Skeletal muscle satellite cell (primary cell): ENCODE results near the gene TJP3.
"Not testable (repeated sequence)": the region's sequence is repeated elsewhere in the genome, so short reads cannot be mapped to it uniquely, and the experiment has no call there.

Experiments
- H3K27me3 ChIP-seq: 2 replicates; pipeline ENCODE4 v1.7.0; 2013; ENCODE audit warnings: low read length; ENCODE audit not compliant: control insufficient read depth, insufficient read depth
- H3K36me3 ChIP-seq: 2 replicates; pipeline ENCODE4 v1.7.0; 2013; ENCODE audit warnings: mild to moderate bottlenecking, control low read depth, low read length; ENCODE audit not compliant: insufficient read depth
- H3K4me1 ChIP-seq: 2 replicates; pipeline ENCODE4 v1.7.0; 2013; ENCODE audit warnings: low read length; ENCODE audit not compliant: control insufficient read depth, insufficient read depth
- H3K4me2 ChIP-seq: 2 replicates; pipeline ENCODE4 v1.7.0; 2013; ENCODE audit warnings: mild to moderate bottlenecking, low read length
- H3K4me3 ChIP-seq: 2 replicates; pipeline ENCODE4 v1.7.0; 2013; ENCODE audit warnings: low read length
- H3K9ac ChIP-seq: 2 replicates; pipeline ENCODE4 v1.7.0; 2013; ENCODE audit warnings: mild to moderate bottlenecking, low read depth, low read length, moderate library complexity
- H3K9me3 ChIP-seq: replicated peaks from 2 replicates; pipeline ENCODE4 v1.7.0; 2013; ENCODE audit warnings: mild to moderate bottlenecking, control low read depth, low read length

Gene TJP3

DNA sequence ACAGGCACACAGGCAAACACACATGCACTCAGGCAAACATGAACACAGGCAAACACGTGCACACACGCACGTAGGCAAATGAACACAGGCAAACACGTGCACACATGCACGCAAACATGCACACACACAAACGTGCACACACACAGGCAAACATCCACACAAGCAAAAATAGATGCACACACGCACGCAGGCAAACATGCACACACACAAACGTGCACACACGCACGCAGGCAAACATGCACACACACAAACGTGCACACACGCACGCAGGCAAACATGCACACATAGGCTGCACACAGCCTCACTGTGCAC lies 41.7 kb upstream of the TJP3 start:
- H3K9ac ChIP-seq, H3K27me3 ChIP-seq, H3K4me3 ChIP-seq, H3K4me2 ChIP-seq, H3K9me3 ChIP-seq: not testable (repeated sequence)
- H3K36me3 ChIP-seq: peaks cover 24% of the 10 kb centered on the region
- H3K4me1 ChIP-seq: peaks cover 25% of the 10 kb centered on the region

DNA sequence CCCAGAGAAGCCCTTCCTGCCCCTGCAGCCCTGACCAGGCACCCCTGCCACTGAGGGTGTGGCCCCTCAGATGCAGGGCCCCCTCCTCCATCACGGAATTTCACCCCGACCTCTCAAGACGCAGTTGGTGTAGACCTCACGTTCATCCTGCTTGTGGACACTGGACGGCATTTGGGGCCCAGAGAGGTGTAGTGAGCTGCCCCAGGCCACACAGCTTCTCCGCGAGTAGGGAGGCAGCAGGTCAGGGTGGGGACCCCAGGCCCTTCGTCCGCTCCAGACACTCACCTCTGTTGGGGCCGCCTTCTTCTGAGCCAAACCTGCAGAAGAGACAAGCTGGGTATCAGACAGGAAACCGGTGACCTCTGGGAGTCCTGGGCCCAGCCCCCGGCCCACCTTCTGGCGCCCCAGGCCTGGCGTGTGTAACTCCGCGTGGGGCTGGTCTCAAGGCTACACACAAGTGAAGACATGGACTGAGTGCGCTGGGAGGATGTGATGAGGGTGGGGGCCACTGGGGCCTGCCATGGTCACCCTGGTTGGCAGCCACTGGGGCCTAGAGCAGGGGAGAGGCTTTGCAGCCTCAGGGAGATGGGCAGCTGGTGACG lies 41.0 kb upstream of the TJP3 start:
- H3K4me2 ChIP-seq: no peak overlapping the region
- H3K9me3 ChIP-seq: no peaks in the 10 kb centered on the region
- no peaks in the 10 kb centered on the region for H3K27me3 ChIP-seq
- H3K4me1 ChIP-seq: peaks cover 31% of the 10 kb centered on the region
- H3K4me3 ChIP-seq: no peak overlapping the region
- peaks cover 21% of the 10 kb centered on the region for H3K36me3 ChIP-seq
- H3K9ac ChIP-seq: no peak overlapping the region

DNA sequence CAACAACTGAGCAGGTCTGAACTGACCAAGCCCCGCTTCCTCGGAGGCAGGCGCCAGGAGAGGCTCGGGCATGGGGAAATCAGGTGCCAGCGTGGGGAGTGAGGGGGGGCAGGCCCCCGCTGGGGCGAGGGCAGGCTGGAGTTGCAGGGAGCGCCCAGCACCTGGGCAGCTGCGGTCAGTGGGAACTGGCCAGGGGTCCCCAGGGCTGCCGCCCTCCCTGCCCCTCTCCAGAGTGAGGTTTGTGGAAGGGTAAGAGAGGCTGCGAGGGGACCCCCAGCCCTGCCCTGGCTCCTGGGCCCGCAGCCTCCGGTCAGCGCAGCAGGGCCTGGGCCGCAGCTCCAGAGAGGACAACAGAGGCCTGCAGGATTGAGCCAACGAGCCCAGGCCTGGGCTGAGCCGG lies 40.4 kb upstream of the TJP3 start:
- H3K9ac ChIP-seq: no peak overlapping the region

DNA sequence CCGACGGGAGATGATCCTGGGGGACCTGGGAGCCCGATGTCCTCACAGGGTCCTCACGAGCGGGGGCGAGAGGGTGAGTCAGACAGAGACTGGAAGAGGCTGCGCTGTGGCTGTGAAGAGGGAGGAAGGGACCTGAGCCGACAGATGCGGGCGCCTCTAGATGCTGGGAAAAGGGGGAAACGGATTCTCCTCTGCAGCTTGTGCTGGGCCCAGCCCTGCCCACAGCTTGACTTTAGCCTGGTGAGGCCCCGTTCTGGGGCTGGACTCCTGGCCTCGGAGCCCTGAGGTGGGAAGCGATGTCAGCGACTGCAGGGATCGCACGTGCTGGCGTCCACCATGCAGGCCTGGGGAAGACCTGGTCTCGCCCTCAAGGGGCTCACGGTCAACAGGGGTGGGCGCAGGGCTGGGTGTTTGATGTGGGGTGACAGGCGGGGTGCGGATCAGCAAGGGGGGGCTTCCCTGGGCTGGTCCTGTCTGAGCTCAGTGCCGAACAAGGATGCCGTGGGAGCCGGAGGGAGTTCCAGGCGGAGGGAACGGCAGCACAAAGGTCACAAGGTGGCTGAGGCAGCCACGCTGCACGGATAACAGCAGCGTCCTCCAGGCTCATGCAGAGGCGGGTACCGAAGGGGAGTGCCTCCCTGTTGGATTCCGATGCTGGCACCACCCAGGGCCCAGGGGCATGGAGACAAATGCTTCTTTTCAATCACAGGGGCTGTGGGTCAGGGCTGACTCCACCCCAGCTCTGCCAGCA lies 39.7 kb upstream of the TJP3 start:
- Histone ChIP-seq H3K4me2 (no peak overlapping the region), H3K4me1 (peaks cover 36% of the 10 kb centered on the region), H3K9me3 (no peaks in the 10 kb centered on the region), H3K36me3 (peaks cover 16% of the 10 kb centered on the region), H3K9ac (no peak overlapping the region), H3K27me3 (no peaks in the 10 kb centered on the region), H3K4me3 (no peak overlapping the region)

More for the DNA sequence above, 40.4 kb upstream of the TJP3 start:
- Histone ChIP-seq H3K4me3 (no peak overlapping the region), H3K27me3 (no peaks in the 10 kb centered on the region), H3K36me3 (peaks cover 21% of the 10 kb centered on the region), H3K4me2 (no peak overlapping the region), H3K9me3 (no peaks in the 10 kb centered on the region), H3K4me1 (peaks cover 36% of the 10 kb centered on the region)

DNA sequence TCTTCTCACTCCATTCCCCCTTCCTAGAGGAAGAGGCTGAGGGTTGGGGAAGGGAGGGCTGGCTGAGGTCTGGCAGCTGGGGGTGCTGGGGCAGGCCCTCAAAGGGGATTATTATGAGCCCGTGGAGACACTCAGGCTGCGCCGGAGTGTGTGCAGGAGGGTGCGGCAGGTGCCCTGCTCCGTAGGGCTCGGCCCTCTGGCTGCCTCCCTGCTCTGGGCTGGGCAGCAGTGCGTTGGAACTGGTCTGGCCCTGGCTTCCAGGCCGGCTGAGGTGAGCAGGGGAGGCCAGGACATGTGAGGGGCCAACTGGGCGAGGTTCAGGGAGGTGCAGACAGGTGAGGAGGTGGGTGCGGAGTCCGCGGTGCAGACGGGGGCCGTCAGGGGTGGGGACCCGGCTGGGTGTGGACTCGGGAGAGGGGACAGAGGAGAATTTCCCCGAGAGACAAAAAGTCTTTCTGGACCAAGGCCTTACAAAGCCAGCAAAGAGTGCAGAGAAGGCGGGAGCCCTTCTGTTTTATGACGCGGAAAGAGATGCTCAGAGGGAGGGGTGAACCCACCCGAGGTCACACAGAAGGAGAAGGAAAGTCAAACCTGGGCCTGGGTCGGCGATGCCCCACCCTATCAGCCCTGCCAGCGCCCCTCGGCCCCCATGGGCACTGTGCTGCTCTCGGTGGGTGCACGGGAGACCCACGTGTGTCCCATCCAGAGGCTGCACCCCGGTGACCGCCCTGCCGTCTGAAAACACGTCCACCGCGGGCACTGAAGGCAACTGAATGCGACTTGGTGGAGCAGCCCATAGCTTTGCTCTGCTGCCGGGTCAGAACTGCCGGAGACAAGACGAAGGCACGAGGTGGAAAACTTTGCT lies 38.9 kb upstream of the TJP3 start:
- Histone ChIP-seq H3K27me3 (no peaks in the 10 kb centered on the region), H3K4me2 (no peak overlapping the region), H3K4me1 (peaks cover 36% of the 10 kb centered on the region), H3K4me3 (no peak overlapping the region), H3K36me3 (peaks cover 8% of the 10 kb centered on the region), H3K9me3 (no peaks in the 10 kb centered on the region), H3K9ac (no peak overlapping the region)

DNA sequence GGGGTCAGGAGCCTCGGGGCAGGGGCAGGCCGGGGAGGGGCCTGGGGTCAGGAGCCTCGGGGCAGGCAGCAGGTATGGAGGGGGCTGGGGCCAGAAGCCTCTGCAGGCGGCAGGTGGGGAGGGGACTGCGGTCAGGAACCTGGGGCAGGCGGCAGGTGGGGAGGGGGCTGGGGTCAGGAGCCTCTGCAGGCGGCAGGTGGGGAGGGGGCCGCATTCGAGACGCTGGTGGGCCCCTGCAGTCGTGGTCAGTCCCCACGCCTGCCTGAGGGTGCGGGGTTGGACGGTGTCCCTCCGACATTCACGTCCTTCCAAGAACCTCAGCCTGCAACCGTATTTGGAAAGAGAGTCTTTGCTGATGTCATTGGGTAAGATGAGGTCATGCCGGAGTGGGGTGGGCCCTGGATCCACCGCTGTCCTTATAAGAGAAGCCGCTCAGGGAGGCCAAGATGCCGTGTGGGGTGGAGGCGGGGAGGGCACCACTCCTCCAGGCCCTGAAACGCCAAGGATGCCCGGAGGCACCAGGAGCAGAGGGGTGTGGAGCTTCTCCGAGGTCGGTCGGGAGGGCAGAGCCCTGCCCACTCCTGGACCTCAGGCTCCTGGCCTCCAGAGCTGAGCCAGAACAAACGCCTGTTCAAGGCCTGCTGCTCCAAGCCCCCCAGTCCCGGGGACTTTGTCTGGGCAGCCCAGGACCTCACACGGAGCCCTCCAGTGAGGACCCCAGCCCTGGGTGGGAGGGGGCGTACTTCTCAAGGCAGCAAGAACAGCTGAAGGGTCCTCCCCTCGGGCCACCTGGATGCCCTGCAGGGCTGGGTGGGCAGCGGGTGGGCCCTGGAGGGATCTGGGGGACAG lies 38.0 kb upstream of the TJP3 start:
- H3K36me3 ChIP-seq: peaks cover 3% of the 10 kb centered on the region
- peak overlapping the region; percentile 79 for H3K9ac ChIP-seq
- peak overlapping the region; percentile 55 for H3K4me3 ChIP-seq
- no peaks in the 10 kb centered on the region for H3K27me3 ChIP-seq
- H3K9me3 ChIP-seq: no peaks in the 10 kb centered on the region
- H3K4me2 ChIP-seq: peak overlapping the region; percentile 77
- H3K4me1 ChIP-seq: peaks cover 33% of the 10 kb centered on the region

DNA sequence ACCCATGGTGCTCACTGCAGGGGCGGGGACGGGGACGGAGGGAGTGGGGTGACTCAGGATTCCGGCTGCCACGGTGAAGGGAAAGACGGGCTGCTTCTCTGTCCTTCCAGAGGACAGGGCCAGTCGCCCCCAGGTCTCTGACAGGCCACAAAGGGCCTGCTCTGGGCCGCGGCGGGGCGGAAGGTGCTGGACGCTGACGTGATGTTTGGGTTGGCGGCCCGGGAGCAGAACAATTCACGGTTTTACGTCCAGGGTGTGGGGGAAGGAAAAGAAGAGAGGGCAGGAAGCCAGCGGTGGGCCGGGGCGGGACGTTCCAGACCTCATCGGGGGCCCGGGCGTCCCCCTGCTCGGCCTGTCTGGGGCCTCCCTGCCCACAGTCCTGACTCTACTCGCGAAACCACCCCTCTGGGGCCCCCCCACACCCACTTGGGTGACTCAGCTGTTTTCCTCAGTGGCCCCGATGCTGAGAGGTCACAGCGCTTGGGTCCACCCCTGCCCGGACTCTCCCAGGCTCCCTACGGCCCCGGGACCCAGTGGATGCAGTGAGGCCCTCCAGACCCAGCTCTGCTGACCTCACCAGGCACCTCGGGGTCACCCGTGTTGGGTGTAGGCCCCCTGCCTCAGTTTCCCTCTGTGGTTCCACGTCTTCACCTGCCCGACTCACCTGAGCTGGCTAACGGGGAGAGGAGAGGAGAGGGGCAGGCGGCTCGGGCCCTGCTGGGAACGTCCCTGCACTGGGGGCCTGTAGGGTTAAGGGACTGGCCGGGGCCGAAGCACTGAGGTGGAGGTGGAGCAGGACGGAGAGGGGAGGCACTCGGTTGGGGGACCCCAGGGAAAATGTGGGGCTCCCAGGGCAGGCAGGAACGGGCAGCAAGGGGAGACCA lies 37.1 kb upstream of the TJP3 start:
- Histone ChIP-seq H3K4me3 (peak overlapping the region; percentile 55), H3K27me3 (no peaks in the 10 kb centered on the region), H3K9ac (peak overlapping the region; percentile 79), H3K36me3 (peaks cover 2% of the 10 kb centered on the region), H3K9me3 (no peaks in the 10 kb centered on the region), H3K4me2 (peak overlapping the region; percentile 77), H3K4me1 (peaks cover 27% of the 10 kb centered on the region)

DNA sequence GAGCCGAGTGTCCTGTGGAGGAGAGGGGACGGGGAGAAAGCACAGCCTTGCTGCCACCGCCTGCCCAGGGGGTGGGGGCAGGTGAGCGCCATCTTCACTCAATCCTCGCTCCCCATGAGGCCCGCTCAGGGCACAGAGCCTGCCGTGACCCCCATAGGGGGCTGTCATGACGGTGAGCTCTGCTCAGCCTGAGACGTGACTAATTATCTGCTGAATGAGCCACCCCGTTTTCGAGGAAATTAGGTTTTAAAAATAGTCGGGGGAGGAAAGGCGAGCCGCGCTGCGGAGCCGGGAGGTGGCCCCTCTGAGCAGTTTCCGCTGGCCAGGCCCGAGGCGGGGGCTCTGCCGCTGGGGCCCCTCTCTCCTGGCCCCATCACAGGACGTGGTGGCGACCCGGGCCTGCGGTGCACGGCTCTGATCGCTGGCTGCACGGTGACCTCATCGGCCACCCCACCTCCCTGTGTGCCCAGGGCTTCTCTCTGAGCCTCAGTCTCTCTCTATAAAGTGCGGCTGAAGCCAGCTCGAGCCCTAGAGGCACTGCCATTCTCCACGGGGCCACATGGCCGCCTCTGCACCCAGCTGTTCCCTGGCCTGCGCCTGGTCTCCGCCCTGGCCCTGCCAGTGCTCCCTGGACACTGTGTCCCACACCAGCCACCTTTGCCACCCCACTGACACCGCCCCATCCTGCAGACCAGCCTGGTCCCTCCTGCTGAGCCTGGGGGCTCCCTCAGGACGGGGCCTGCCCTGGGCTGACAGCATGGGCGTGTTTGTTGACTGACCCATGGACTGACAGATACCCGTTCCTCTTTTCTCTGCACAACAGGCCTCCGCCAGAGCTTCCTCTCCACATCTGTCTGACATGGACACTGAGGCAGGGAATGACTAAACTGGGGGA lies 36.3 kb upstream of the TJP3 start:
- H3K4me1 ChIP-seq: peaks cover 27% of the 10 kb centered on the region
- peak overlapping the region; percentile 79 for H3K9ac ChIP-seq
- H3K4me2 ChIP-seq: peak overlapping the region; percentile 77
- no peaks in the 10 kb centered on the region for H3K27me3 ChIP-seq
- H3K4me3 ChIP-seq: peak overlapping the region; percentile 55
- no peaks in the 10 kb centered on the region for H3K36me3 ChIP-seq
- no peaks in the 10 kb centered on the region for H3K9me3 ChIP-seq

DNA sequence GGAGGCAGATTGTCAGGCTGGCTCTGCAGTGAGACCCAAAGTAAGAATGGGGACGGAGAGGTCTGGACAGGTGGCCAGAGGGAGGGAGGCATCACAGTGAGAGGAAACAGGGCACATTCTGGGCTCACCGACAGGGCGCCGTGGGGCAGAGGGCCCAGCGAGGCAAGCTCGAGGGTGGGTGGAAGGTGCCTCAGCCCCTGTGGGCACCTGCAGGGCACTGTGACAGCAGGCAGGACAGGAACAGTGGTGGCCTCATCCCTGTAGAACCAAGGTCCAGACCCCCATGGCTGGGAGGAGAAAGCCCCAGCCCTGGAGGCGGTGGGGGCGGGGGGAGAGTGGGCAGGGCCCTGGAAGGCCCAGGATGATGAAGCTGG lies 35.6 kb upstream of the TJP3 start:
- H3K4me2 ChIP-seq: no peak overlapping the region
- H3K9me3 ChIP-seq: no peaks in the 10 kb centered on the region
- no peaks in the 10 kb centered on the region for H3K36me3 ChIP-seq
- no peak overlapping the region for H3K4me3 ChIP-seq
- H3K4me1 ChIP-seq: peaks cover 27% of the 10 kb centered on the region
- H3K9ac ChIP-seq: no peak overlapping the region
- H3K27me3 ChIP-seq: no peaks in the 10 kb centered on the region

DNA sequence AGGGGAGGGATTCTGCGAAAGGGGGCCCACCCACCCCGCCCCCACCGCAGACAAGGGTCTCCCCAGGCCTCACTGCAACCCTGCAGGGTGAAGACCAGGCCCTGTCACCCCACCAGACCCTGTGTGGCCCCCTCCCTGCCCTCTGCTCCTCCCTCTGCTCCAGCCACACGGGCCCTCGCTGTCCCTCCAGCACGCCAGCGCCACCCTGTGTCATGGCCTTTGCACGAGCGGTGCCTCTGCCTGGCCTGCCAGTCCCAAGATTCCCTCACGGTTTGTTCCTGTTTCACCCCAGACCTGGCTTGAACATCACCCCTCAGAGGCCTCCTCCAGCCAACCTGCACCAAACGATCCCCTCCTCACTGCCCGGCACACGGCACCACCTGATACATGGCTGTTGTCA lies 35.2 kb upstream of the TJP3 start:
- H3K36me3 ChIP-seq: no peaks in the 10 kb centered on the region
- H3K4me1 ChIP-seq: peaks cover 27% of the 10 kb centered on the region

More for the DNA sequence above, 35.2 kb upstream of the TJP3 start:
- no peak overlapping the region for H3K9ac ChIP-seq
- H3K9me3 ChIP-seq: no peaks in the 10 kb centered on the region
- H3K4me3 ChIP-seq: no peak overlapping the region
- no peaks in the 10 kb centered on the region for H3K27me3 ChIP-seq
- H3K4me2 ChIP-seq: no peak overlapping the region
